Esophagus squamous epithelium (tissue), 4 donors: ENCODE results near the gene OR8K5.

Experiments used
- CTCF ChIP-seq, 6 experiments: fragments of 450-650 bp in 4 of 6; fragments of 200-600 bp in 2 of 6; sonication (generic) in 2 of 6; IDR thresholded peaks; one replicate each; pipeline ENCODE4 v1.5.1; 2016 to 2019; ENCODE audit warnings: antibody characterized with exemption in 6 of 6, mild to moderate bottlenecking in 4 of 6, moderate library complexity in 4 of 6
- POLR2A ChIP-seq, 4 donors: fragments of 450-650 bp; IDR thresholded peaks; one replicate each; pipeline ENCODE4 v1.6.1; 2017; ENCODE audit warnings: antibody characterized with exemption in 4 of 4, mild to moderate bottlenecking in 4 of 4, moderate library complexity in 3 of 4

DNA sequence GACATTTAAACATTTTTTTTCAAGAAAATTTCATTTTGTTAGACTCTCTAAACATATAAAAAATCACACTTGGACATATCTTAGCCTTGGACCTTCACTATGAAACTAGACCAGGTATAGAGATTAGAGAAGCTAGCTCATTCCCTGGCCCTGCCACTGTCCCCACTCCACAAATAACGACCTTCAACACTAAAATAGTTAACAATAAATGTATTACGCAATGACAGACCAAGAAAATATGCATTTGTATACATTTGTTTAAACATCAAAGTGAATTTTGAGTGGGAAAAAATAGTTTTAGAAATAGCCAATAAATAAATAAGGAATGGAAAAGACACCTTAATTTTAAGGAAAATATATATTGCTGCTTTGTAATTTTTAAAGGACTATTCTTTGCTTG lies 37.2 kb upstream of the OR8K5 start:
- TF ChIP-seq CTCF (IDR thresholded peaks at IDR 0.05), result no peak
- no peak for TF ChIP-seq POLR2A (IDR thresholded peaks at IDR 0.05)
